Occipital lobe (tissue), 2 donors: ENCODE measurements around the gene HDAC4. TPM values are rescaled to one million over a fixed set of nuclear protein-coding genes. Genes with fewer than 3 reads are reported as not detected.

Experiments used
- DNase-seq: peaks from one replicate; lab custom pipeline; 2025; lab: John Stamatoyannopoulos, UW
- total RNA-seq: library from RNA; depleted of rRNA; stranded (reverse); fragments of >200 nt; gene quantifications from one replicate; pipeline ENCODE4 v1.2.3, GENCODE V29; 2014

Gene HDAC4
- total RNA-seq, 1 donor from 2014 or later: 30.9 TPM

GRCh38 chr2:239370876-239371725 lies 29.7 kb downstream of the HDAC4 start:
- no peak for DNase-seq

- no peak for DNase-seq
Measured at GRCh38 chr2:239370403-239370802, 30.4 kb downstream of the HDAC4 start.

GRCh38 chr2:239369631-239370161 lies 31.1 kb downstream of the HDAC4 start:
- no peak for DNase-seq

- DNase-seq: no peak
Measured at GRCh38 chr2:239368906-239369552, 31.8 kb downstream of the HDAC4 start.

DNA sequence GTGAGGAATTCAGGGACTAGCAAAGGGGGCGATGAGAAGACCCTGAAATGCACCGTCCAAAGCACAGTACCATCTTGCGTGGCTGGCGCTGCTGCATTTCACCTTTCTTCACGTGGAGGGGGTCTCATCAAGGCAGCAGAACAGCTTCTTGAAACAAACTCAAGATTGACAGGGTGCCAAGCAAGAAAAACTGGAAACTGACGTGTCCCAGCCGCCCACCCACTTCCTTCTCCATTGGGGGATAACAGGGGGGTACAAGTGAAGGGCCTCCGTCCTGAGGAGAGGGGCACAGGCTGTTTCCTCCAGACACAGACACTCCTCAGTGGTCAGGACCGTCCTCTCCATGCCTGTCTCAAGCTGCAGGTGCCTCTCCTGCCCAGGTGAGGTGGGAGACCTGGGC lies 32.5 kb downstream of the HDAC4 start:
- DNase-seq: no peak

DNA sequence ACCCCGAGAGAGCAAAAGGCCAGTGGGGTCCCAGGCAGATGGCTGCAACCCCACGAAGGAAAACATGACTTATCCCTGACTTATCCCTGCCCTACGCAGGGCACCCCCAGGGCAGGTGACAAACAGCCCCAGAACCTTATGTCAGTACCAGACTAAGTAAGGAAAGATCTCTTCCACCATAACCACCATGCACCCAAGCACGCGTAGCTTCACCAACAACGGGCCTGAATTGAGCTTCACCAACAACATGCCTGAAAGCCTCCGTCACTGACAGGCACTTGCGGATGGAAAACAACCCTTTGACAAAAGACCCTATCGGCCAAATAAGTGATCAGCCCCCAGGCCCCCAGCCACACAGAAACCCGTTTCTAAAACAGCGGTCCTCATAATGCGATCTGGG lies 34.1 kb downstream of the HDAC4 start:
- no peak for DNase-seq

DNA sequence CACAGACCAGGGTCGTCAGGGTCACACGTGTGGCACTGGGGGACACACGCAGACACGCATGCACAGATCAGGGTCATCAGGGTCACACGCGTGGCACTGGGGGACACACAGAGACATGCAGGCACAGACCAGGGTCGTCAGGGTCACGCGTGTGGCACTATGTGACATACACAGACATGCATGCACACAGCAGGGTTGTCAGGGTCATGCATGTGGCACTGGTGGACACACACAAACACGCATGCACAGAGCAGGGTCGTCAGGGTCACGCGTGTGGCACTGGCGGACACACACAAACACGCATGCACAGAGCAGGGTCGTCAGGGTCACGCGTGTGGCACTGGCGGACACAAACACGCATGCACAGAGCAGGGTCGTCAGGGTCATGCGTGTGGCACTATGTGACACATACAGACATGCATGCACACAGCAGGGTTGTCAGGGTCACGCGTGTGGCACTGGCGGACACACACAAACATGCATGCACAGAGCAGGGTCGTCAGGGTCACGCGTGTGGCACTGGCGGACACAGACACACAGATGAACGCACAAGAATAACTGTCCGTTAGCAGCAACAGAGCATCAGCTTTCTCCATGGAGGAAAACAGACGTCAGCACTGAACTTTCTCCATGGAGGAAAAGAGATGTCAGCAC lies 34.9 kb downstream of the HDAC4 start:
- DNase-seq: no peak

DNA sequence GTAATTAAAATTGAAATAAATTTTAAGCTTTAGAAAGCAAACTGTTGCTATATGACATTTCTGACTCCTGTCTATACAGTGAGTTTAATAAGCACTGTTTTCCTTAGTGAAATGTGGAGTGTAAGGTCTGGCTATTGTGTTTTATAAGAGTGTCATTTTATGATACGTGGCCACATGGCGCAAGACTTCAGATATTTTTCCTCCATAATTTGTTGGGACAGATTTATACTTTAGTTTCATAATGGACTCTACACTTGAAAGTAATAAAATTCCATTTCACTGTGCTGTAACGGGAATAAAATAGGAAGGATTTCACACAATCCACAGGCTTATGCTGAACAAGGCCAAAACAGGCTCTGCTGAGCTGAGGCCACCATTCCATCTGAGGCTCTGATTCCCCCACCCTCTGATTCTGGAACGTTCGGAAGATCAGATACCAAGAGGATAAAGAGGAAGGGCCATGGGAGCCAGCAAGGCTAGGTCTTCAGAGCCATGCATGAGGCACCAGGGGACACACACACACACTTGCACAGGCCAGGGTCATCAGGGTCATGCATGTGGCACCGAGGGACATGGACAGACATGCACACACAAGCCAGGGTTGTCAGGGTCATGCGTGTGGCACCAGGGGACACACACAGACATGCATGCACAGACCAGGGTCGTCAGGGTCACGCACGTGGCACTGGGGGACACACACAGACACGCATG lies 35.6 kb downstream of the HDAC4 start:
- DNase-seq: no peak

- no peak for DNase-seq
Measured at GRCh38 chr2:239363946-239364637, 36.7 kb downstream of the HDAC4 start.

- DNase-seq: no peak
Measured at GRCh38 chr2:239362507-239362906, 38.3 kb downstream of the HDAC4 start.

GRCh38 chr2:239361311-239361642 lies 39.5 kb downstream of the HDAC4 start:
- DNase-seq: no peak

- DNase-seq: no peak
Measured at GRCh38 chr2:239360421-239361310, 40.2 kb downstream of the HDAC4 start.

- DNase-seq: no peak
Measured at GRCh38 chr2:239360008-239360407, 40.8 kb downstream of the HDAC4 start.

- DNase-seq: no peak
Measured at GRCh38 chr2:239359196-239359912, 41.5 kb downstream of the HDAC4 start.

GRCh38 chr2:239358062-239358754 lies 42.6 kb downstream of the HDAC4 start:
- no peak for DNase-seq

- no peak for DNase-seq
Measured at GRCh38 chr2:239355724-239356123, 45.1 kb downstream of the HDAC4 start.

DNA sequence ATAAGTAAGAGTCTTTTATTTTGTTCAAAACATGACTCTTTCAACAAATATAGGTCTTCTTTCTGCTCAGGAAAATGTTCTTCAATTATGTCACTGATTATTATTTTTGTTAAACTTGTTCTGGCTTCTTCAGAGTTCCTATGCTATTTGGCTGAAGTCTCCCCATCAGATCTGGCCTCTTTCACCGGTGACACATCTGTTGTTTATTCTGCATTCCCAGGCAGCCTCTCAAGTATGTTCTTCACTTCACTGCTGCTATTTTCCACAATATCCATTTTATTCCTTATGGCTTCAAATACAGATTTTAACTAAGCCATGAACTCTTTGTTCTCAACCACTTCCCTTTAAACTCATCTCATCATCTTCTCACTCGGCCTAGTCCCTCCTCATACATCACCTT lies 45.7 kb downstream of the HDAC4 start:
- DNase-seq: no peak

DNA sequence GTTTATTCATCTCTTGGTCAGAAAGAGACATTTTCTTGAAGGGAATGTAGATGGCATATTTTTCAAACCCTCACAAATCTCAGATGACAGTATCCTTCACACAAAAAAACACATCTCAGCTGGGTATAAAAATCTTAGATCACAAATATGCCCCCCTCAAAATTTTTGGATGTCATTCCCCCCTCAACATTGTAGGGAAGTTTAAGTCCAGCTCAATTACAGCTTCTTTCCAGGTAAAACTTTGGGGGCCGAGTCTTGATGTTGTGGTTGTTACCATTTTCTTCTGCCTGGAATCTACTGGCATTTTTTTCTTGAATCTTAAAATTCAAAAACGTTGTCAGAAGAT lies 46.1 kb downstream of the HDAC4 start:
- DNase-seq: no peak
